T-cell (primary cell): Measurements from ENCODE around the gene ENPP6. TPM values are rescaled to one million over a fixed set of nuclear protein-coding genes. Genes with fewer than 3 reads are reported as not detected.

Experiments
- ATAC-seq, 4 experiments: fragments of 200-7000 bp in 3 of 4; fragments of 150-1000 bp in 1 of 4; cut with Tn5 transposase; replicated peaks in 1 of 4; 1 replicate in 3 of 4; 2 replicates in 1 of 4; pipeline ENCODE4 v1.10.0; 2021; ENCODE audit warnings: moderate library complexity in 3 of 4, mild to moderate bottlenecking in 2 of 4, moderate number of reproducible peaks in 1 of 4
- CTCF ChIA-PET, 2 donors: fragments of 300-600 bp; sonication (Branson Sonifier 250); formaldehyde crosslinking; loops; one replicate each; lab custom pipeline; 2022; ENCODE audit warnings: antibody characterized with exemption in 2 of 2; lab: Charles Lee
- POLR2A ChIA-PET, 2 donors: fragments of 300-600 bp; sonication (Branson Sonifier 250); formaldehyde crosslinking; loops; one replicate each; lab custom pipeline; 2022; ENCODE audit warnings: antibody characterized with exemption in 2 of 2; lab: Charles Lee
- DNase-seq, 35 experiments: peaks; one replicate each; pipeline versions ENCODE4 v3.0.0 to v3.0.0-alpha.2; 2013 to 2023
- H3K27ac ChIP-seq: one replicate; pipeline ENCODE4 v1.5.1; 2013; ENCODE audit warnings: low read length
- H3K27me3 ChIP-seq, 2 experiments: replicated peaks in 1 of 2; 1 replicate in 1 of 2; 2 replicates in 1 of 2; pipeline versions ENCODE4 v1.6.1 to v1.7.0; 2013; ENCODE audit warnings: low read length in 1 of 2, mixed read lengths in 1 of 2; ENCODE audit not compliant: control insufficient read depth in 2 of 2, insufficient read depth in 2 of 2; ENCODE audit errors: extremely low read depth in 1 of 2
- H3K36me3 ChIP-seq, 2 donors: 1 replicate in 1 of 2; 2 replicates in 1 of 2; pipeline versions ENCODE4 v1.6.1 to v1.7.0; 2013; ENCODE audit warnings: low read length in 1 of 2; ENCODE audit not compliant: control insufficient read depth in 2 of 2, insufficient read depth in 1 of 2; ENCODE audit errors: extremely low read depth in 1 of 2
- H3K4me1 ChIP-seq, 2 experiments: 1 replicate in 1 of 2; 2 replicates in 1 of 2; pipeline versions ENCODE4 v1.6.1 to v1.7.0; 2013; ENCODE audit warnings: low read length in 2 of 2, mixed read lengths in 1 of 2; ENCODE audit not compliant: insufficient read depth in 2 of 2, control insufficient read depth in 1 of 2; ENCODE audit errors: extremely low read depth in 1 of 2
- H3K4me3 ChIP-seq, 2 donors: 1 replicate in 1 of 2; 2 replicates in 1 of 2; pipeline versions ENCODE4 v1.5.1 to v1.7.0; 2013; ENCODE audit warnings: mild to moderate bottlenecking in 2 of 2, low read length in 1 of 2, moderate library complexity in 1 of 2; ENCODE audit not compliant: control insufficient read depth in 1 of 2; ENCODE audit errors: extremely low read depth in 1 of 2
- H3K9me3 ChIP-seq: 2 replicates; pipeline ENCODE4 v1.7.0; 2013
- H3K27ac Mint-ChIP-seq, 2 donors: one replicate each; pipeline ENCODE4 v1.8.0; 2020 to 2021; ENCODE audit warnings: mild to moderate bottlenecking in 2 of 2, mixed read lengths in 2 of 2
- H3K27me3 Mint-ChIP-seq, 2 donors: one replicate each; pipeline ENCODE4 v1.8.0; 2021 to 2022; ENCODE audit warnings: mixed read lengths in 2 of 2
- H3K36me3 Mint-ChIP-seq: one replicate; pipeline ENCODE4 v1.8.0; 2021; ENCODE audit warnings: mixed read lengths
- H3K4me1 Mint-ChIP-seq, 3 donors: one replicate each; pipeline ENCODE4 v1.8.0; 2020 to 2022; ENCODE audit warnings: mixed read lengths in 3 of 3, mild to moderate bottlenecking in 1 of 3
- H3K4me3 Mint-ChIP-seq, 3 donors: one replicate each; pipeline ENCODE4 v1.8.0; 2020 to 2022; ENCODE audit warnings: mild to moderate bottlenecking in 3 of 3, mixed read lengths in 3 of 3, moderate library complexity in 3 of 3
- H3K9me3 Mint-ChIP-seq, 3 donors: one replicate each; pipeline ENCODE4 v1.8.0; 2020 to 2022; ENCODE audit warnings: mixed read lengths in 3 of 3
- WGBS: methylation state at CpG from one replicate; pipeline ENCODE4 v1.1.5; 2013; ENCODE audit warnings: missing lambda C conversion rate; ENCODE audit not compliant: insufficient coverage; 5-methylcytosine and 5-hydroxymethylcytosine counted together
- total RNA-seq, 35 experiments: library from RNA in 6 of 35; stranded (reverse) in 6 of 35; fragments of 120-200 nt in 1 of 35; gene quantifications; one replicate each; pipeline versions ENCODE4 v1.2.1 to v1.2.4 and lab custom pipeline; 2013 to 2026

The ENPP6 gene
- total RNA-seq, 5 donors from 2014 or later (not counting 1 experiment from before 2014, with no cell fraction given) = not detected

DNA sequence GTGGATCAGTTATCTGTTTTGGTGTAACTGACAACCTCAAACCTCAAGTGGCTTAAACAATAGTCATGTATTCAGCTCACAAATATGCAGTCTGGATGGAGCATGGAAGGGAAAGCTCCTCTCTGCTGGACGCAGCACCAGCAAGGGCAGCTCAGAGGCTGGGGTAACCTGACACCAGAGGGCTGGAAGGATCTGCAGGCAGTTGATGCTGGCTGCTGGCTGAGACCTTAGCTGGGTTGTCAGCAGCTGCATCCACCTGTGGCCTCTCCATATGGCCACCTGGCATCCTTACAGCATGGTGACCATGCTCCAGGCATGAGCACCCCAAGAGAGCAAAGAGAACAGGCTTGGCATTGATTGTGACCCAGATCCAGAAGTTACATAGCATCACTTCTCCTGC, 46.7 kb downstream of the ENPP6 start:
- Mint-ChIP-seq H3K27ac (no peak overlapping the region), H3K9me3 (no peaks in the 10 kb centered on the region), H3K27me3 (peaks cover 52 to 62% of the 10 kb centered on the region in 2 donors), H3K4me1 (peaks cover 4 to 5% (median 4%) of the 10 kb centered on the region in 3 donors), H3K36me3 (no peaks in the 10 kb centered on the region), H3K4me3 (no peak overlapping the region)
- no peak overlapping the region for H3K4me3 ChIP-seq
- ChIA-PET POLR2A (no interaction called here), CTCF (no interaction called here)
- no peak overlapping the region for H3K27ac ChIP-seq
- H3K4me1 ChIP-seq = peaks cover 0 to 8% of the 10 kb centered on the region in 2 experiments
- H3K27me3 ChIP-seq = peaks cover 0 to 41% of the 10 kb centered on the region in 2 experiments
- no peaks in the 10 kb centered on the region for H3K36me3 ChIP-seq
- 75% methylated on average over 1 of the region's 1 CpG for WGBS
- H3K9me3 ChIP-seq = no peaks in the 10 kb centered on the region
- ATAC-seq (no peak), DNase-seq (no peak)

DNA sequence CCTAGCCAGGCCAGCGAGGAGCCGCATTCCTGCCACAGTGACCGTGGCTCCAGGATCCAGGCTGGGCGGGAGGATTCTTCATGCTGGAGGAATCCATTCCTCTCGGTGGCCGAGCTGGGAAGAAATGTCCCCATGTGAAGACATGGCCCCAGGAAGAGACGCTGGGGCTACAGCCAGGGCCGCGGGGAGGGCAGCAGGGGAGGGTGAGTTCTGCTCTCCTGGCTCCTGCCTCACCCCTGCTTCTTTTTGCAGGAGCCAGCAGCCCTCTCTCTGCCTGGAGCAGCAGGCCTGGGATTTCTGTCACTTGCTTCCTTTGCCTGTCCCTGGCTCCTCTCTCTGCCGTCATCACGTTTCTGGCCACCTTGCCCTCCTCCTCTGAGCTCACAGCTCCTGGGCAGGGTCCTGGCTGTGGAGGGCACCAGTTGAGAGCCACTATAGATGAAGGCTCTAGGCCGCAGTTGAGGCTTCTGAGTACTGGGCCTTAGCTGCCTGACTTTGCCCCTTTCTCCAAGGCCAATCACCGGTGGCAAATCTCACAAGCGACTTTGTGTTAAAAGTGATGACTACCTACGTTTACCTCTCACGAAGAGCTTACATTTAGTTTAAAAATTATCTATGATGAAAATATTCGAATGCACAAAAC, 48.3 kb downstream of the ENPP6 start:
- no peaks in the 10 kb centered on the region for H3K9me3 ChIP-seq
- peaks cover 0 to 8% of the 10 kb centered on the region in 2 experiments for H3K4me1 ChIP-seq
- Mint-ChIP-seq H3K27me3 (peaks cover 48 to 68% of the 10 kb centered on the region in 2 donors), H3K4me1 (peaks cover 4 to 5% (median 4%) of the 10 kb centered on the region in 3 donors), H3K27ac (no peak overlapping the region), H3K4me3 (peak overlapping the region in 1 of 3 donors; percentile 24), H3K36me3 (no peaks in the 10 kb centered on the region), H3K9me3 (no peaks in the 10 kb centered on the region)
- no peak overlapping the region for H3K27ac ChIP-seq
- ChIA-PET CTCF (interaction anchor here (0.7 to 1.3 kb wide), 2 partner anchors 83 to 333 kb away, joined by 4 to 8 read pairs; no protein-coding TSS in a partner anchor), POLR2A (no interaction called here)
- peaks cover 0 to 46% of the 10 kb centered on the region in 2 experiments for H3K27me3 ChIP-seq
- H3K4me3 ChIP-seq = no peak overlapping the region
- ATAC-seq (no peak), DNase-seq (no peak)
- no peaks in the 10 kb centered on the region for H3K36me3 ChIP-seq
- WGBS = 82% methylated on average over 12 of the region's 17 CpGs

DNA sequence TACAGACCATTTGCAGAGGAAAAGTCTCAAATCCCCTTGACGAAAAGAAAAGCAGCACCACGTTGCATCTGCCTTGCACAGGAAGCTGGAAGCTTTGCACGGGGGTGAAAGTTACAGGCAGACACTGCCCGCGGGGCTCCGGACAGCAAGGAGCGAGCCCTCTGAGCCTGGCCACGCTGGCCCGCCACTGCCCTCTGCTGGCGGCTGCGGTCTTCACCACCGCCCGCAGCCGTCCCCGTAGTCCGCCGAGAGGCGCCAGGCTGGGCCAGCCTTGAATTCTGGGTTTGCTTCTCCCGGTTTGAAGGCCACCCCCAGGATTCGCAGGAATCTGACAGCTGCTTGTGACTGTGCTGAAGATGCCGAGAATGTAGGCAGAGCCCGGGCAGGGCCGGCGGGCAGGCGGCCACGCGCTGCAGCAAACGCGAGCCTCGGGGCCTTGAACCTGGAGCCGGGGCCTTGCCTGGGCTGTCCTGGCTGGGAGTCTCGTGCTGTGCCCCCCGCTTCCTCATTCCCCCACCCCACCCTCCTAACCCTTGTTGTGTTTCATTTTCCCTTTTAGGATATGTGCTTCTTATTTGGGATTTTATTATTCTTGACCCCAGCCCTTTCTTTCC, 49.2 kb downstream of the ENPP6 start:
- Mint-ChIP-seq H3K27ac (no peak overlapping the region), H3K27me3 (peaks cover 52 to 69% of the 10 kb centered on the region in 2 donors), H3K9me3 (no peaks in the 10 kb centered on the region), H3K36me3 (no peaks in the 10 kb centered on the region), H3K4me3 (peak overlapping the region in 1 of 3 donors; percentile 24), H3K4me1 (peaks cover 4 to 5% (median 4%) of the 10 kb centered on the region in 3 donors)
- WGBS = 5% methylated on average over 22 of the region's 33 CpGs
- H3K9me3 ChIP-seq = no peaks in the 10 kb centered on the region
- no peak overlapping the region for H3K27ac ChIP-seq
- H3K4me1 ChIP-seq = peaks cover 0 to 8% of the 10 kb centered on the region in 2 experiments
- no peak overlapping the region for H3K4me3 ChIP-seq
- H3K27me3 ChIP-seq = peaks cover 0 to 49% of the 10 kb centered on the region in 2 experiments
- peak in 29 of 35 experiments; percentile 5 to 63 (median 23) for DNase-seq
- H3K36me3 ChIP-seq = no peaks in the 10 kb centered on the region
- ChIA-PET CTCF (interaction anchor here in 1 of 2 donors (0.6 to 1.3 kb wide), 2 partner anchors 68 to 84 kb away, joined by 6 to 8 read pairs; no protein-coding TSS in a partner anchor), POLR2A (no interaction called here)
- peak; percentile 71 to 79 (median 74) for ATAC-seq

DNA sequence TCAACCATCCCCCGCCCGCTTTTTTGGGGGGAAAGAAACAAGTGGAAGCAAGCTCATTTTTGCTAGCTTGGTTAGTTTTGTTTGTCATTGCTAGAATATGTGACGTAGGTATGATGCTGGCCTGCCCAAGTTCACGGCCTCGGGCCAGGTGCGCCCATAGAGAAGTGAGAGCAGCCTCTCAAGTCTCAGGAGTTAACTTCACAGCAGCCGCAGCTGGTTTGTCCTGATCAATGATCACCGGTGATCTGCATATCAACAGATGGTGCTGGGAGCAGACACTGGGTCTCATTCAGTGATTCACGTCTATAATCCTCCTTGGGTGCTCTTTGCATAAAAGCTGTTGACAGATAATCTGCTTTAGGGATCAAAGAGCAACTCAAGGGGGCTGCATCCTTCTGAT, 50.1 kb downstream of the ENPP6 start:
- peaks cover 0 to 8% of the 10 kb centered on the region in 2 experiments for H3K4me1 ChIP-seq
- H3K4me3 ChIP-seq = no peak overlapping the region
- H3K9me3 ChIP-seq = no peaks in the 10 kb centered on the region
- ATAC-seq (no peak), DNase-seq (no peak)
- no peaks in the 10 kb centered on the region for H3K36me3 Mint-ChIP-seq
- no peak overlapping the region for H3K4me3 Mint-ChIP-seq
- no peak overlapping the region for H3K27ac ChIP-seq
- peaks cover 4 to 5% (median 4%) of the 10 kb centered on the region in 3 donors for H3K4me1 Mint-ChIP-seq
- peaks cover 0 to 53% of the 10 kb centered on the region in 2 experiments for H3K27me3 ChIP-seq
- ChIA-PET POLR2A (no interaction called here), CTCF (interaction anchor here in 1 of 2 donors (0.7 to 1.1 kb wide), 2 partner anchors 9 to 13 kb away, joined by 3 read pairs; no protein-coding TSS in a partner anchor)
- H3K9me3 Mint-ChIP-seq = no peaks in the 10 kb centered on the region
- H3K27ac Mint-ChIP-seq = no peak overlapping the region
- H3K36me3 ChIP-seq = no peaks in the 10 kb centered on the region
- H3K27me3 Mint-ChIP-seq = peaks cover 49 to 65% of the 10 kb centered on the region in 2 donors
- 72% methylated on average over 9 of the region's 9 CpGs for WGBS

DNA sequence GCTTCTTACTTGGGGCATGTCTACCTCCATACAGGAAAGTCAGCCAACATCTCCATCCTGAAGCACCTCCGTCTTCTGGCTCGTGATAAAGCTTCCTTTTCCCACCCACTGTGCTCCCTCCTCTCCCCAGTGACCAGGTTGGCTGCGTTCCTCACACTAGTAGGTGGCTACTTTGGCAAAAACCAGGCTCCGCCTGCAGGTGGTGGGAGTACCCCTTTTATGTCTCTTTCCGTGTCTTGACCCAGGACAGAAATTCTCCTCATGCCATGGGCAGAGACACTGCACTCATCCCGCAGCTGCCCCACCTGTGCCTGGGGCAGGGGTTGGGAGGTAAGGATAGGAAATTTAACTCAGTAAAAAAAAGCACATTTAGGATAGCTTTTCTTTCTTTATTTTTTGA, 50.9 kb downstream of the ENPP6 start:
- H3K36me3 ChIP-seq = no peaks in the 10 kb centered on the region
- no CpG with 5 or more reads among the region's 6 CpGs for WGBS
- H3K27me3 ChIP-seq = peaks cover 0 to 48% of the 10 kb centered on the region in 2 experiments
- Mint-ChIP-seq H3K4me3 (no peak overlapping the region), H3K4me1 (peaks cover 4 to 5% (median 4%) of the 10 kb centered on the region in 3 donors), H3K27me3 (peaks cover 50 to 62% of the 10 kb centered on the region in 2 donors), H3K36me3 (no peaks in the 10 kb centered on the region), H3K27ac (no peak overlapping the region), H3K9me3 (no peaks in the 10 kb centered on the region)
- ChIA-PET POLR2A (no interaction called here), CTCF (interaction anchor here in 1 of 2 donors (0.7 to 1.1 kb wide), 4 partner anchors 8 to 1458 kb away, joined by 3 to 4 read pairs (median 3); no protein-coding TSS in a partner anchor)
- peaks cover 0 to 8% of the 10 kb centered on the region in 2 experiments for H3K4me1 ChIP-seq
- H3K9me3 ChIP-seq = no peaks in the 10 kb centered on the region
- no peak for DNase-seq
- no peak overlapping the region for H3K4me3 ChIP-seq
- no peak overlapping the region for H3K27ac ChIP-seq
- no peak for ATAC-seq

DNA sequence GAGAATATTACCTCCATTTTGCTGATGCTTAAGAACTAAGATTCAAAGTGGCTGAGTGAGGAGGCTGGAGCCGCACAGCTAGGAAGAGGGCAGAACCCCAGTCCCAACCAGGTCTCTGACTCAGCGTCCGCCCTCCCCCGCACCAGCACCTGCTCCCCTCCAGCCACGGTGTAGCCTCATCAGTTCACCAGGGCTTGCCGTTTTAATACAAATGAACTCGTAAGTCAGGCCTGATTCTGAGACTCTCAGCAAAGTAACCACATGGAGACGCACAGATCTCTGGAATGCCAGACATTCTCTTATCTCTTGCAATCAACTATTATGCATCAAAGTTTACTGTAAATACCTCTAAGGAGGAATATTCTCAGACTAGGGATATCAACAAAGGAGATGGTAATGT, 52.4 kb downstream of the ENPP6 start:
- CTCF ChIA-PET = interaction anchor here in 1 of 2 donors (1.1 kb wide), 1 partner anchor 50 kb away, joined by 4 read pairs; no protein-coding TSS in a partner anchor
- peaks cover 51 to 63% of the 10 kb centered on the region in 2 donors for H3K27me3 Mint-ChIP-seq
- 71% methylated on average over 5 of the region's 8 CpGs for WGBS

More for the DNA sequence above, 52.4 kb downstream of the ENPP6 start:
- POLR2A ChIA-PET = no interaction called here
- H3K4me1 Mint-ChIP-seq = peaks cover 4 to 5% (median 4%) of the 10 kb centered on the region in 3 donors
- Histone ChIP-seq H3K36me3 (no peaks in the 10 kb centered on the region), H3K4me3 (no peak overlapping the region), H3K4me1 (peaks cover 0 to 8% of the 10 kb centered on the region in 2 experiments), H3K27ac (no peak overlapping the region), H3K27me3 (peaks cover 0 to 47% of the 10 kb centered on the region in 2 experiments), H3K9me3 (no peaks in the 10 kb centered on the region)
- DNase-seq = no peak
- no peak overlapping the region for H3K4me3 Mint-ChIP-seq
- H3K36me3 Mint-ChIP-seq = no peaks in the 10 kb centered on the region
- ATAC-seq = no peak
- no peak overlapping the region for H3K27ac Mint-ChIP-seq
- H3K9me3 Mint-ChIP-seq = no peaks in the 10 kb centered on the region
